ENCODE results near the gene TTLL4.

DNA sequence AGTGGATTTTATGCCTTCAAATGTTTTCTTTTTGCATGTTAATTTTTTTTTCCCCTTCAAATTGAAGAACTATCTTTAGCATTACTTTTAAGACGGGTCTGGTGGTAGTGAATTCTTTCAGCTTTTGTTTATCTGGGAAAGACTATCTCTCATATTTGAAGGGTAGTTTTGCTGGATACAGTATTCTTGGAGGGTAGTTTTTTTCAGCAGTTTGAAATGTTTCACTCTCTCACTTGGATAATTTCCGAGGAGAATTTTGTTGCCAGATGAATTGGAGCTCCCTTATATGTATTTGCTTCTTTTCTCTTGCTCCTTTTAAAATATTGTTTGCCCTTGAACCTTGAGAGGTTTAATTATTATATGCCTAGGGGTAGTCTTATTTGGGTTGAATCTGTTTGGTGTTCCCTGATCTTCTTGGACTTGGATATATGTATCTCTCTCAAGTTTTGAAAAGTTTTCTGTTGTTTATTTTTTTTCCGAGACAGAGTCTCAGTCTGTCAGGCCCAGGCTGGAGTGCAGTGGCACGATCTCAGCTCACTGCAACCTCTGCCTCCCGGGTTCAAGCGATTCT lies 15.5 kb downstream of the TTLL4 start:
- TF ChIP-seq, protein P1, sequence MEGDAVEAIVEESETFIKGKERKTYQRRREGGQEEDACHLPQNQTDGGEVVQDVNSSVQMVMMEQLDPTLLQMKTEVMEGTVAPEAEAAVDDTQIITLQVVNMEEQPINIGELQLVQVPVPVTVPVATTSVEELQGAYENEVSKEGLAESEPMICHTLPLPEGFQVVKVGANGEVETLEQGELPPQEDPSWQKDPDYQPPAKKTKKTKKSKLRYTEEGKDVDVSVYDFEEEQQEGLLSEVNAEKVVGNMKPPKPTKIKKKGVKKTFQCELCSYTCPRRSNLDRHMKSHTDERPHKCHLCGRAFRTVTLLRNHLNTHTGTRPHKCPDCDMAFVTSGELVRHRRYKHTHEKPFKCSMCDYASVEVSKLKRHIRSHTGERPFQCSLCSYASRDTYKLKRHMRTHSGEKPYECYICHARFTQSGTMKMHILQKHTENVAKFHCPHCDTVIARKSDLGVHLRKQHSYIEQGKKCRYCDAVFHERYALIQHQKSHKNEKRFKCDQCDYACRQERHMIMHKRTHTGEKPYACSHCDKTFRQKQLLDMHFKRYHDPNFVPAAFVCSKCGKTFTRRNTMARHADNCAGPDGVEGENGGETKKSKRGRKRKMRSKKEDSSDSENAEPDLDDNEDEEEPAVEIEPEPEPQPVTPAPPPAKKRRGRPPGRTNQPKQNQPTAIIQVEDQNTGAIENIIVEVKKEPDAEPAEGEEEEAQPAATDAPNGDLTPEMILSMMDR (IDR thresholded peaks at IDR 0.05; ENCODE audit: insufficient read depth, low read depth, low read length): no peak
- no peak for TF ChIP-seq EZH2 (IDR thresholded peaks at IDR 0.05; ENCODE audit: insufficient read depth, low read length)

All from astrocyte (in vitro differentiated cells and primary cell).